GM21576 (cell line): ENCODE data around the gene PLOD1.
"Not testable (repeated sequence)": the region's sequence is repeated elsewhere in the genome, so short reads cannot be mapped to it uniquely, and the experiment has no call there.

Source experiments
- ATAC-seq: cut with Tn5 transposase; IDR thresholded peaks from one replicate; pipeline ENCODE4 v1.9.1; 2021; ENCODE audit warnings: mild to moderate bottlenecking, moderate library complexity; ENCODE audit not compliant: unreplicated experiment

Gene PLOD1

DNA sequence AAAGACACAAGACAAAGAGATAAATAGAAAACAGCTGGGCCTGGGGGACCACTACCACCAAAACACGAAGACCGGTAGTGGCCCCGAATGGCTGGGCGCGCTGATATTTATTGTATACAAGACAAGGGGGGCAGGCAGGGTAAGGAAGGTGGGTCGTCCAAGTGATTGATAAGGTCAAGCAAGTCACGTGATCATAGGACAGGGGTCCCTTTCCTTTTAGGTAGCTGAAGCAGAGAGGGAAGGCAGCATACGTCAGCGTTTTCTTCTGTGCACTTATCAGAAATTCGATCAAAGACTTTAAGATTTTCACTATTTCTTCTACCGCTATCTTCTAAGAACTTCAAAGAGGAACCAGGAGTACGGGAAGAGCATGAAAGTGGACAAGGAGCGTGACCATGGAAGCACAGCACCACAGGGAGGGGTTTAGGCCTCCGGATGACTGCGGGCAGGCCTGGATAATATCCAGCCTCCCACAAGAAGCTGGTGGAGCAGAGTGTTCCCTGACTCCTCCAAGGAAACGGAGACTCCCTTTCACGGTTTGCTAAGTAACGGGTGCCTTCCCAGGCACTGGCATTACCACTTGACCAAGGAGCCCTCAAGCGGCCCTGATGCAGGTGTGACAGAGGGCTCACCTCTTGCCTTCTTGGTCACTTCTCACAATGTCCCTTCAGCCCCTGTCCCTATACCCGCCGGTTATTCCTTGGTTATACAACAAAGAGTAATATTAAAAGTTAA is 21.9 kb upstream of the PLOD1 start:
- ATAC-seq = not testable (repeated sequence)

DNA sequence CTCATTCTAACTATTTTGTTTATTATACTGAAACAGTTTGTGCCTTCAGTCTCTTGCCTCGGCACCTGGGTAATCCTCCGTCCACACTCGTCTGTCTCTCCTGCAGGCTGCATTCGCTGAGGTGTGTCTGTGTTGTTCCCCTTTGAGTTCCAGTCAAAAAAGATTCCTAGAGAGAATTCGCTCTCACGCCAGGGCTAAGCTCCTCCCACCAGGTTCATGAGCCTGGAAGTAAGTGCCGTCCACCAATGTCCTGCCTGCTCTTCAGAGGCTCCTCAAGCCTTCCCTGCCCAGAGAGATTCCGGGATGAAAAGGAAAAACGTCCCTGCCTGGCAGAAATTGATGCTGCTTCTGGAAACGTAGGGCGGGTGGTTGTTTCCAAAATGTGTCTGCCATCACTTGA is 21.2 kb upstream of the PLOD1 start:
- no peak for ATAC-seq

DNA sequence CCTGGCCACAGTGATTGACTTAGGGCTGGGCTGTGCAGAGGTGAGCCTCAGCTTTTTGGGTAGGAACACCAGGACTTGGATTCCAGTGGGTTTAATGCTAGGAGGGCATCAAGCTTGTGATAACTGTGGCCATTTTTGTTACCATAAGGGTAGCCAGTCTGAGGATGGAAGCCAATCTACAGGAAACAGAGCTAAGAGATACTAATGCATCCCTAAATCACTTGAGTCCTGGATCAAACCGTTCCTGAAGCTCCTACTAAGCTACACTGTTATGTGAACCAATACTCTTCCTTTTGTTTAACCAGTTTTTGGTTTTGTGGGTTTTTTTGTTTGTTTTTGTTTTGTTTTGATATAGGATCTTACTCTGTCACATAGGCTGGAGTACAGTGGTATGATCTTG is 20.5 kb upstream of the PLOD1 start:
- no peak for ATAC-seq

DNA sequence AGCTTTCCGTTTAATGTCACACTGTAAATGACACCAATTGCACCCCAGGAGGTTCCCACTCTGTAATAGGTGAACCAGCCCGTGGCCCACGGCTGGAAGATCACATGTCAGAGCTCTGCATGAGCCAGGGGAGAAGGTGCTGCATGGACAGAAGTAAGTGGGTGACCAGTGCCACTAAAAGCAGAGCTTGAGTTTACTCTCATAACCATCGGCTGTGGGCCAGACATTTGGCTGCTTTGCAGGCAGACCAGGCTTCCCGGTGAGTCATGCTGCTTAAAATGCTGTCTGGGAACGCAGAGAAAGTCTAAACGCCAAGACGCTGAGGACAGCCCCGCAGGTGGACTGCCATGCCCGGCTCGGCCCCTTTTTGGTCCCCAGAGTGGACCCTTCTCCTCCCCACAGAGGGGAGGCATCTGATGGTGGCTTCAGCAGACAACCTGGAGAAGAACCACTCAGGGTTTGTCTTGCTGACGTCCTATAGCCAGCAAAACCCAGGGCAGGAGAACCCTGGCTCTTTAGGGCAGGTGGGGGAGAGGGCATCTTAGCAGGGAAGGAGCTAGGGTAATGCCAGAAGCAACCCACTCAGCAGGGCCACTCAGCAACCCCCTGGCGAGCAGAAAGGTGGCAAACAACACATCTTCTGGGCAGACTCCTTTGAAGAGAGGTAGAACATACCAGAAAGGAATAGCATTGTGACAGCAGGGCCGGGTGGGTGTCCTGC is 15.6 kb upstream of the PLOD1 start:
- ATAC-seq = no peak

DNA sequence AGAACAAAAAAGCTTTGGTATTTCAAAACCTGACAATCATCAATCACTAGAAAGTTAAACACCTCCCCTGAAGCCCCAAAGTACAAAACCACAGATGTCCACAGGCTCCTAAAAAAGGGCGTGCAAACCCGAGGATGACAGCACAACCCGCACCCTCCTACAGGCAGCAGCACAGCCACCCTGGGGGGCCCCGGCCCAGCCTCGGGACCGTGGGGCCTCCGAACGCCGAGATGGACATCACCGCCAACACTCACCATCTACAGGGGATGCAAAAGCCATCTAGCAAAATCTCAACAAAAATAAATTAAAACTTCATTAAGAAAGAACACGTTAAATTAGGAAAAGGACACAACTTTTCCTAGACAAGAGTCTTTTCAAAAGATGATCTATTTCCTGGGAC is 14.9 kb upstream of the PLOD1 start:
- ATAC-seq = no peak

DNA sequence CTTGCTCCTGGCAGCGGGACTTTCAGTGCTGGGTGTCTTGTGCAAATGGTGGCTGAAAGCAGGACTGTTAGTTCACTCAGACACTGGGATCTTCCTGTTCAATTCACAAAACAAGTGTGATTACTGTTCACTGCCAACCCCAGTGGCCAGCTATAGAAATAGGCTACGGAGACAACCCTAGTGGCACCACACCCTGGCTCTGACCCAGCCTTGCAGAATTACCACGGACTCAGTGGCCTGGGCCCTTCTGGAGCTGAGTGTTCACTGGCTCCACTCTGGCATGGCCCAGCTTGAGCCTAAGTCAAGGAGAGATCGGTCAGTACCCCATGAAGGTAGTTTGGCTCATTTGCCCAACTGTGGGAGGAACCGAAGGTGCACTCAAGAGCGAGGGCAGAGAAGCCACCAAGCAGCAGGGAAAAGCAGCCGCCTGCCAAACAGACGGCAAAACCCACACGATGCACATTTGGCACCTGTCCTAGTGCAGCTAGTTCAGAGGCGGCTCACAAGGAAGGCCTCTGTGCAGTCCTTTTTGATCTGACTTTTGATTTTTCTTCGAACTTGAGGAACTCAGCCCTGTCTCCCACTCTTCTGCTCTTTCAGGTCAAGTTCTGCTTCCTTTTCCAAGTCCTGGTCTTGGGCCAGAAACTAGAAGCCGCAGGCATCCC is 14.1 kb upstream of the PLOD1 start:
- ATAC-seq = no peak

DNA sequence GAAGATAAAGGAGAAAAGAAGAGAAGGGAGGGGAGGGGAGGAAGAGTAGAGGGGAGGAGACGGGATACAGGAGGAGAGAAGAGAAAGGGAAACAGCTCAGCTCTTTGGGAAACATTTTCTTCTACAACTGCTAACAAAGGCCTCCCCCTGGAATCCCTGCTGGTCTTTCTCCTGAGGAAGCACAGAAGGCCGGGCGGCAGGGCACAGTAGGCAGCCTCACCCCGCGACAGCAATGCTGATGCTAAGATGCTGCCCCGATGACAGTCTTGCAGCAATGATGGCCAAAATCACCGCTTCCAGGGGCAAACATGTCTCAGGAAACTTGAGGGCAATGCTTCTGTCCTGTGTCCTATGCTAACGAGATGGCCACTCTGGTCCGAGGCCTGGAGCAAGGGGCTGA is 13.5 kb upstream of the PLOD1 start:
- no peak for ATAC-seq

DNA sequence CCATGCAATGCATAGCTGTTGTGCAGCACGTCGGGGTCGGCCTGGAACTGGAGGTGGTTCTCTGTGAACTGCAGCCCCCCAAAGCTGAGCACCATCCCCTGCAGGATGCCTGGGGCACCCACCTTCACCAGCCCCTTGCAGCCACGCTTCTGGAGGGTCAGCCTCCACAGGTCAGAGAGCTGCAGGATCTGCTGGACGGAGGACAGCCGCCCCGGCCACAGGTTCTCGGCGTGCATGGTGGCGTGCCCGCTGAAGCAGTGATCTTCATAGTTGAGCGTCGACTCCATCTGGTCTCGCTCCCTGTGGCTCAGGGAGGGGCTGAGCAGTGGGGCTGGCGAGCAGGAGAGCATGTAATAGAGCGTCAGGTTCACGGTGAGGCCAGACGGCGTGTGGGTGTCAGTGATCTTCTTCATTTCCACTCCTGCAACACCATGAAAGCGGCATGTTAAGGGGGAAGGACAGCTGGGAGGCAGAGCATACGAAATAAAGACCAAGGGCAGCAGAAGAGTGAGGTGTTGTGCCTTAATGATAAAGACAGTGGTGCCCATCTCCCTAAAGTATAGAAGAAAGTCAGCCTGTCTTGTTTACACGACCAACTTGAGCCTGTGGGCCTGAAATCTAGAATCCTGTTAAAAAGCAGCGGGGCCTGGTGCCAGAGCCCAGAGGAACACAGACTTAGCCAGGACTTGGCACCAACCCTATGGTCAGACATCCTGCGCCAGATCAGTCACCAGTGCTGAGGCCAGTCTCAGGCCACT is 11.3 kb upstream of the PLOD1 start:
- no peak for ATAC-seq

DNA sequence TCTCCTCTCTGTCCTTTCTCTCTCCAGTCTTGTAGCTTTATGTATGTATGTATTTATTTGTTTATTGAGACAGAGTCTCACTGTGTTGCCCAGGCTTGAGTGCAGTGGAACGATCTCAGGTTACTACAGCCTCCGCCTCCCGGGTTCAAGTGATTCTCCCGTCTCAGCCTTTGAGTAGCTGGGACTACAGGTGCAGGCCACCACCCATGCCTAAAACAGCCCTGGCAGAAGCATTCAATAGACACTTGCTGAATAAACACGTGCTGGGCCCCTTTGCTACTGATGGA is 10.7 kb upstream of the PLOD1 start:
- no peak for ATAC-seq

DNA sequence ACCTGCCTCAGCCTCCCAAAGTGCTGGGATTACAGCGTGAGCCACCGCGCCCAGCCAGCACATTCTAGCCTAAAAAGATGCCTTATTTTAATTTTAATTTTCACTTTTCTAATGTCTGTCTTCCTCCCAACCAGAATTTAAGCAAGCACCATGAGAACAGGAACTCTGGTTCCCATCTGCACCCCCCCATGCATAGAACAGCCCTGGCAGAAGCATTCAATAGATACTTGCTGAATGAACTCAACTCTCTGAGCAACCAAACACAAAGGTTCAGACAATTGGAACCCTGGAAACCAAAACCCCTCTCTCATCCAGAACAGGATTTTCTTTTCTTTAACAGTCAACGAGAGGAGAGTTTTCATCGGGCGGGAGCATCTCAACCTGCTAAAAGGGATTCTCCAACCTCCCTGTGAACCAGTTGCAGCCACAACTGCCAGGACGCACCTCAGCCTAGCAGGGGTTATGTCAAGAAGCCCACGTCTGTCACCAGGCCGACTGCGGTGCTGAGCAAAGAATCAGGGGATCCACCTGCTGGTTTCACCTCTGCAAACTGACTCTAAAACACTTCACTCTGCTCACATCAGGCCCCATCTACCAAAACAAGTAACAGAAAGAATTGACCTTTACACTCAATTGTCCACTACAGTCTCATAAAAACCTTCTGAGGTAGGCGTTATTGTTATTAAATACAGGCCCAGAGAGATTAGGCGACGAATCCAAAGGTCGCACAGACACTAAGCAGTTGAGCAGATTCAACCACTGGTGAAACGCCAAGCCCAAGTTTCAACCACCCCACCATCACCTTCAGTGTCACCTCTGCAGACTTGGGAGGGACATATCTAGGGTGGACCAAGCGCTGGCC is 10.0 kb upstream of the PLOD1 start:
- peak; percentile 11 for ATAC-seq

DNA sequence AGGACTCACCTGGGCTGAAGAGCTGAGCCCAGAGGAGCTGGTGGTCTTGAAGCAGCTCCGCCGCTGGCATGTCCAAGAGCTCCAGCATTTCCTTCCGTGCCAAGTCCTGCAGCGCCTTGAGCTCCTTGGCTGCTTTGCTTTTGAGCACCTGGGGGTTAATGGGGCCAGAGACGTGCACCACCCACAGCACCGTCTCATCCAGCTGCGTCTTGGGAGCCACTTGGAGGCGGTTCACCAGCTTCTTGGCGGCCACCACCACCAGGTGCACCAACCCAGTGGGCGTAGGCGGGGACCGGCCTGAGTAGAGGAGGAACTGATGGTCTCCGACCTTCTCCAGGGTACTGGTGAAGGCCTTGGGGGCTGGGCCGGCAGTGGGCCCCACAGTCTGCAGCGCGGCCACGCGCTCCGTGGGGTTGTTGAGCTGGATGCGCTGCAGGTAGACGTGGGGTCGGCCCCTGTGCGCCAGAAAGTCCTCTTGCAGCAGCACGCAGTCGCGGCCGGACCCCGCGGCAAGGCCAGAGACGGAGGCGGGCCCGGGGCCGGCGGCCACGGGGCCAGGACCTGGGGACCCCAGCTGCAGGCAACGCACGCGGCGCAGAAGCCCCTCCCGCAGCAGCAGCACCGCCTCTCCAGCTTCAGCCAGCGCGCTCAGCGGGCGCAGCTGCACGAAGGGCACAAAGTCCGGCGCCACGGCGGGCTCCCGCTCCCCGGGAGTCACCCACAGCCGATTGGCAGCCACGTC is 9.2 kb upstream of the PLOD1 start:
- peak; percentile 22 for ATAC-seq

DNA sequence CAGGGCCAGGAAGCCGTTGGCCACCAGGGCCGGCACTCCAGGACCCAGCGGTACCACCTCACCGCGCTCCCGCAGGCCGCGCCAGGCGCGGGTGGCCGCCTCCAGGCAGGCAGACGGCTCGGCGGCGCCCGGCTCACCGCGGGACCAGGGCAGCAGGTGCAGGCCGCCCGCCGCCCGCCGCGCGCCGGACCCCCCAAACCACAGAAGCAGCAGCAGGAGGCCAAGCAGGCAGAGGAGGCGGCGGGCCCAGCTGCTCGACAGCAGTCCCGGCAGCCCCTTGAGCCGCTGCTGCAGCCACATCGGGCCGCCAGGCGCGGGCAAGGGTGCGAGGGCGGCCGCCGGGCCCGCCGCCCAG is 8.6 kb upstream of the PLOD1 start:
- ATAC-seq = peak; percentile 19

DNA sequence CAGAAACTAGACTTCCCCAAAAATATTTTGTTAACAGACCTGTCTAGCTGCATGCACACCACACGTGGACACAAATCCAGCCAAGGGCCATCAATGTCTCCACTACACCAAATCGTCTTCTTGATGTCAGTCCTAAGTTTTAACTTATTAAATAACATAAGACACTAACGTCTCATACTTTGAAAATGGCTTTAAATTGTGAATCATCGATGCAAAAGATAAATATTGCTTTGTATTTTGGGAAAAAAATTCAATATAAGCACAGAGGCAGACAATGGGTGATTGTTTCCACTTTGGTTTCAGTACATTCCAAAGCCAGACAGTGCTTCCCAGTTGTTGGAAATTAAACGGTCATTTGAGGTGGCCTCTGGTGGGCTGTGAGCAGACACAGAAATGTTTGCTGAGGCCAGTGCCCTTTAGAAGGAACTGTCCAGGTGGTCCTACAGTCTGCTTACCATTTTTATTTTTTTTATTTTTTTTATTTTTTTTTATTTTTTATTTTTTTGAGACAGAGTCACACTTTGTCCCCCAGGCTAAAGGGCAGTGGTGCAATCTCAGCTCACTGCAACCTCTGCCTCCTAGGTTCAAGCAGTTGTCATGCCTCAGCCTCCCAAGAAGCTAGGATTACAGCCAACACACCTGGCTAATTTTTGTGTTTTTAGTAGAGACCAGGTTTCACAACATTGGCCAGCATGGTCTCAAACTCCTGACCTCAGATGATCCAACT is 6.5 kb upstream of the PLOD1 start:
- ATAC-seq = no peak

DNA sequence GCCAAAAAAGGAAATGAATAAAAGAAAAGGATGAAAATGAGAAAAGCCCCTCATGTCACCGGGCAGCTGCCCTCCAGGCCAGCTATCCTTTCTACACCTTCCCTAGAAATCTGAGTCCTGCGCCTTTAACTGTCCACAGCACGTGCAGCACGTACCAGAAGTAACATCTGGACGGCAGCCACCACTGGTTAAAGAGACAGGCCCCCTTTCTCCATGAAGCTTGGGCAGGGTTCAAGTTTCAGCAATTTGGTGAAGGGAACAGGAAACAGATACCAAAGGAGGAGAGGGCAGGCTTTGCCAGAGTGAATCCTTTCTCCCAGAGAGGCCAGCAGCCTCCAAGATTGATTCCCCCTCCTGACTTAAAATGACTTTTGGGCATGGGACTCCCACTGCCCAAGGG is 4.7 kb upstream of the PLOD1 start:
- ATAC-seq = no peak

DNA sequence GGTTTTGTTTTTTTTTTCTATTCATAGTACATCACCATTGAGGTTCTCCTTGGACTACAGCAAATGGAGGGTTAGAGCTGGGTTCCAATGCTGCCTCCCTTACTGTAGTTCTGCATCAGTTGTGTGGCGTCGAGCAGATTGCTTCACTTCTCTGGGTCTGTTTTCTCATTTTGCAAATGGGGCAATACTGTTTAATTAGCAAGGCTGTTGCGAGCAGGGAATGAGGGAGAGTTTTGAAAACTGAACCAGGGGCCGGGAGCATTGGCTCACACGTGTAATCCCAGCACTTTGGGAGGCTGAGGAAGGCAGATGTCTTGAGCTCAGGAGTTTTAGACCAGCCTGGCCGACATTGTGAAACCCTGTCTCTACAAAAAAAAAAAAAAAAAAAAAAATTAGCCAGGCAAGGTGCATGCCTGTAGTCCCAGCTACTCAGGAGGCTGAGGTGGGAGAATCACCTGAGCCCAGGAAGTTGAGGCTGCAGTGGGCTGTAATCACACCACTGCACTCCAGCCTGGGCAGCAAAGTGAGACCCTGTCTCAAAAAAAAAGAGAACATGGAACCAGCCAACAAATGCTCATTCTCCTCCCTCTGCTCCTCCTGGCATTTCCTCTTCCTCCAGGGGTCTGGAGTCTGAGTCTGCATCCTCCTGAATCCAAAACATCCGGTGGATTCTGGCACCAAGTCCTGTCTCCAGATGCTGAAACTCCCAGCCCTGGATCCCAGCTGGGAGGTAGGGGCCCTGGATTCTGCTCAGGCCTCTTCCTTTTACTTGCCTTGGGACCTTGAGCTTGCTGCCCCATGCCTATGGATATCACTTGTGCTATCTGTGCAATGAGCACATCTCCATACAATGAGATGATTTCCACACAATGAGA is 3.7 kb upstream of the PLOD1 start:
- no peak for ATAC-seq

DNA sequence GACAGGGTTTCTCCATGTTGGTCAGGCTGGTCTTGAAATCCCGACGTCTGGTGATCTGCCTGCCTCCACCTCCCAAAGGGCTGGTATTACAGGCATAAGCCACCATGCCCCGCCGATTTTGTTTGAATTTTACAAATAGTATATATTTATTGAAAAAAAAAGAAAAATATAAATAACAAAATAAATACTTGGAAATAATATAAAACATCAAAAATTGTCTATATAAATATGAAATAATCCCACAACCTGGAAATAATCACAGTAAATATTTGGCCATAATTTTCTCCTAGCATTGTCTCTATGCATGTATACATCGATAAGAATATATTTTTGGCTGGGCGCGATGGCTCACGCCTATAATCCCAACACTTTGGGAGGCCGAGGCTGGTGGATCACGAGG is 2.7 kb upstream of the PLOD1 start:
- ATAC-seq = no peak

DNA sequence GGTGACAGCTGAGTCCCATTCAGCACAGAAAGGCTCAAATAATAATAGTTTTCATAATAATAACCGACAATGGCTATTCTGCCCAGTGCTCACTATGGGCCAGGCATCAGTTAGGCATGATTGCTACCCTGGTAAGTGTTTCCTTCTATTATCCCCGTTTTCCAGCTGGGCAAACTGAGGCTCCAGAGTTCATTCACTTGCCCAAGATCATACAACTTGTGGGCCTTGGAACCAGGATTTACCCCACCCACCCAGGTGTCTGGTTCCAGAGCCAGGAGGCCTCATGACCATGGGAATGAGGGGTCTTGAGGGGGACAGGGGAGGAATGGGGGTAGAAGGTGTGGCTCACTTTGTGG is 518 bp downstream of the PLOD1 start:
- ATAC-seq = no peak

DNA sequence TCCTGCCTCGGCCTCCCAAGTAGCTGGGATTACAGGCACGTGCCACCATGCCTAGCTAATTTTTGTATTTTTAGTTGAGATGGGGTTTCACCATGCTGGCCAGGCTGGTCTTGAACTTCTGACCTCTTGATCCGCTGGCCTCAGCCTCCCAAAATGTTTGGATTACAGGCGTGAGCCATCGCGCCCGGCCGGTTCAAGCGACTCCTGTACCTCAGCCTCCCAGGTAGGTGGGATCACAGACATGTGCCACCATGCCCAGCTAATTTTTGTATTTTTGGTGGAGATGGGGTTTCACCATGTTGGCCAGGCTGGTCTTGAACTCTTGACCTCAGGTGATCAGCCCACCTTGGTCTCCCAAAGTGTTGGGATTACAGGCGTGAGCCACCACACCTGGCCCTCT is 1.2 kb downstream of the PLOD1 start:
- ATAC-seq = not testable (repeated sequence)
